Skeletal muscle satellite cell (primary cell): Measurements from ENCODE around the gene TOE1.

Source experiments
- H3K27me3 ChIP-seq: 2 replicates; pipeline ENCODE4 v1.7.0; 2013; ENCODE audit warnings: low read length; ENCODE audit not compliant: control insufficient read depth, insufficient read depth
- H3K36me3 ChIP-seq: 2 replicates; pipeline ENCODE4 v1.7.0; 2013; ENCODE audit warnings: mild to moderate bottlenecking, control low read depth, low read length; ENCODE audit not compliant: insufficient read depth
- H3K4me1 ChIP-seq: 2 replicates; pipeline ENCODE4 v1.7.0; 2013; ENCODE audit warnings: low read length; ENCODE audit not compliant: control insufficient read depth, insufficient read depth
- H3K4me2 ChIP-seq: 2 replicates; pipeline ENCODE4 v1.7.0; 2013; ENCODE audit warnings: mild to moderate bottlenecking, low read length
- H3K4me3 ChIP-seq: 2 replicates; pipeline ENCODE4 v1.7.0; 2013; ENCODE audit warnings: low read length
- H3K9ac ChIP-seq: 2 replicates; pipeline ENCODE4 v1.7.0; 2013; ENCODE audit warnings: mild to moderate bottlenecking, low read depth, low read length, moderate library complexity
- H3K9me3 ChIP-seq: replicated peaks from 2 replicates; pipeline ENCODE4 v1.7.0; 2013; ENCODE audit warnings: mild to moderate bottlenecking, control low read depth, low read length

TOE1 gene

DNA sequence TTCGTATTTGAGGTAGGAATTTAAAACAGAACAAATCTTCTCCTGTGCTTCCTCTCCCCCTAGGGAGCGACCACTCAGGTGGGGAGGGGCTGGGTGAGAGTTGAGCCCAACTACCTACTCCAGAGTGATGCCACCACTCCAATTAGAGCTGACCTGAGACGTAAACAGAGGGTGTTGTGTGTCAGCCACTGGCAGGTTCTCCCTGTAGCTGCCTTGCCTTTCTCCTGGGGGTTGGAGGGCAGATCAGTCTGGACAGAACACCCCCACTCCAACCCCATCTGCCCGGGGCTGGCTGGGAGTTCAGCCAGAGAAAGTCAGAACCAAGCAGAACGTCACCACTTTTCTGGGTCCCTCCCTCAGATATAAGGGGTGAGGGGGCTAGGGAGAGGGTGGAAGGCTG is 11.3 kb upstream of the TOE1 start:
- no peak overlapping the region for H3K4me2 ChIP-seq
- no peaks in the 10 kb centered on the region for H3K27me3 ChIP-seq
- H3K4me1 ChIP-seq = peaks cover 13% of the 10 kb centered on the region
- no peak overlapping the region for H3K9ac ChIP-seq
- H3K36me3 ChIP-seq = peaks cover 19% of the 10 kb centered on the region
- no peak overlapping the region for H3K4me3 ChIP-seq
- no peaks in the 10 kb centered on the region for H3K9me3 ChIP-seq

DNA sequence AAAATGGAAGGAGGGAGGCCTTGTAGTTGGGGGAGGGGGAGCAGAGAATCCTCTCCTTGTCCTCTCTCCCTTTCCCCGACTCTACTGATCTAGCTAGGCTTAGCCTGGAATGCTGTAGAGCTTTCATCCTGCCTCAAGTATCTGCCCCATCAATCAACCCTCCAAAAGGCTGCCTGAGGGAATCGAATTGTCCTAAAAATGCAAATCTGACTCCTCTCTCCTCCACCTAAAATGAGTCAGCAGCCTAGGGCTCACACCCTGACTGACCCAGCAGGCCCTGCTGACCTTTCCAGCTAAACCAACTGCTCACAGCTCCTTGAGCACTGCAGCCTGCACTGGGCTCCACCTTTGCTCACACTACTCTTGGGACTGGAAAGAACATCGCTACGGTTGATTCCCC is 10.5 kb upstream of the TOE1 start:
- Histone ChIP-seq H3K27me3 (no peaks in the 10 kb centered on the region), H3K9ac (no peak overlapping the region), H3K9me3 (no peaks in the 10 kb centered on the region), H3K4me2 (no peak overlapping the region), H3K36me3 (peaks cover 19% of the 10 kb centered on the region), H3K4me1 (peaks cover 13% of the 10 kb centered on the region), H3K4me3 (no peak overlapping the region)

DNA sequence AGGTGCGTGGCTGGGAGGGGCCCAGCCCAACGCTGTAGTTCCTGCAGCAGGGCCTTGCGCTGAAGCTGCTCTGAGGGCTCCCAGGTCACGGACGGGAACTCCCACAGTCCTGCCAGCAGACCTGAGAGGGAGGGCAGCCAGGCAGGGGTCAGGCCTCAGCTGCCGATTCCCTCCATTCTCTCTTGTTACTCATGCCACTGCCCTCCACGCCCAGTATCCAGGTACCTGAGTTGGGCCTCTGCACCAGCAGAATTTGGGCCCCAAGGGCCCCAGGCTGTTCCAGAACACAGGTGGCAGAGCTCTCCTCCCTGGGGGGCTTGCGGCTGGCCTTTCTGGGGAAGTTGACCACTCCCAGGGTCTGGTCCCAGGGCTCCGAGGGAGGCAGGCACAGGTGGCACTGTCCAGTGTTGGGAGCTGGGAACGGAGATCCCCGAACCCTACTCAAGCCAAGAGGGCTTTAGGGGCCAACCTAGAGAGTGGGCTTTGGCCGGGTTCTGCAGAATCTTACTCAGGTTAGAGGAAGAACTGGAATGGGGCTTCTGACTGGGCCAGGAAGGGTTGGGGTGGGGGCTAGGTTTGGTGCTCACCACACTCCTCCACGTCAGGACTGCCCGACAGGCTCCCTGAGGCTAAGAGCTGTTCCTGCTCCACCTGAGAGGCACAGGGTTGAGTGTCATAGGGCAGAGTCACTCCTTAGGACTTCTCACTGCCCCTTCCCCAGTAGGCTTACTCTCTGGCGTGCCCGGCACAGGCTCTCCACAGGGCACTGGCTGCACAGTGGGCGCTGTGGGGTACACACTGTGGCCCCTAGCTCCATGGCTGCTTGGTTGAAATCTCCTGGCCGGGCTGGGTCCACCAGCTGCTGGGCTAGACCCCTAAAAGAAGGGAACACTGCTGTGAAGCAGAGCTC is 8.3 kb upstream of the TOE1 start:
- Histone ChIP-seq H3K36me3 (peaks cover 19% of the 10 kb centered on the region), H3K4me2 (no peak overlapping the region), H3K9me3 (no peaks in the 10 kb centered on the region), H3K27me3 (no peaks in the 10 kb centered on the region), H3K4me3 (no peak overlapping the region), H3K9ac (no peak overlapping the region), H3K4me1 (peaks cover 8% of the 10 kb centered on the region)

DNA sequence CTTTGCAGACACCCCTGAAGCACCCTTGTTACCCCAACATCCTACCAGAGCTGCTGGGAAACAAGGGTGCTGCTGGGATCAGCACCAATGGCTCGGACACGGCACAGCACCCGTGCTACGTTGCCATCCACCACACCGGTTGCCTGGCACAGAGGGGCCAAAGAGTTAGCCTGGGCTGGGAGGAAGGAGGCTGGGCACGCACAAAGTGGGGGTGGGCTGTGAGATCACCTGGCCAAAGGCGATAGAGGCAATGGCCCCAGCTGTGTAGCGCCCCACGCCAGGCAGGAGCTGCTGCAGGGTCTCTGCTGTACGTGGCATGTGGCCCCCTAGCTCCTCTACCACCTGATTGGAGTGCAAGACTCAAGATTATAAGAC is 7.6 kb upstream of the TOE1 start:
- no peak overlapping the region for H3K4me3 ChIP-seq
- H3K36me3 ChIP-seq = peaks cover 19% of the 10 kb centered on the region
- no peaks in the 10 kb centered on the region for H3K27me3 ChIP-seq
- no peak overlapping the region for H3K9ac ChIP-seq
- no peak overlapping the region for H3K4me2 ChIP-seq
- peaks cover 2% of the 10 kb centered on the region for H3K4me1 ChIP-seq
- no peaks in the 10 kb centered on the region for H3K9me3 ChIP-seq

DNA sequence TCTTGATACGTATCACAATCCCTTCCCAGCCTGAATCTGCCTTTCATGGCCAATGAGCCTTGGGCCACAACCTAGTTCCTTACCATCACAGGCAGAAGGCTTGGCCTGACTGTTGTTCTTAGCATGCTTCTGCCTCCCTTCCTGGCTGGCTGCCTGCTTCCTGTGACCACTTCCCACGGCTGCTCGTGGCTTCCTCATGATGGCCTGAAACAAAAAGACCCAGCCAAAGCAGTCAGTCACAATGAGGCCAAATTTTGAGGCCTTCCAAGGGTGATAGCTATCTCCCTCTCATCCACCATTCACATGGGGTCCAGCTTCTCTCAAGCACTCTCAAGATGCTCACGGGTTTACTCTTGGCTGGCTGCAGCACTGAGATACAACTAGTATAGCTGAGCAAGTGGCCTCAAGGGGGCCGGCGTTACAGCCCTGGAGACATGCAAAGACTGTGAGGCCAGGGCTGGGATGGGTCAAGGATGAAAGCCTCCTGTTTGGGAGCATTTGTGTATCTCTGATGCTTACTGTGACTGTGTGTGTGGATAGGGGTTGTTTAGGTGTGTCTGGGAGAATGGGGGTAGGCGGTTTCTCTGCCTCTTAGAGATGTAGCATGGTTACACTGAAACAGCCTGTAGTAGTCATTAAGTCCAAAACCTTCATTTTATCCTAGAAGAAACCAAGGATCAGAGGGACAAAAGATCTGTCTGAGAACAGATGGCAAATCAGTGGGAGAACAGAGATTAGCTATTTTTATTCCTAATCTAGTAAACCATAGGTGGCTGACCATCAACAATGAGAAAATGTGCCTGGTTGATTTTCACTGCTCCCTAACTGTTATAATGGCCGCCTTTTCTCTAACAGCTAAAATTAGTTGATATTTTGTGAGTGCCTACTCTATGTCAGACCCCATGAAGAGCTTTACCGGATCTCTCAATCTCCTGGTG is 5.4 kb upstream of the TOE1 start:
- Histone ChIP-seq H3K36me3 (peaks cover 19% of the 10 kb centered on the region), H3K4me2 (no peak overlapping the region), H3K27me3 (no peaks in the 10 kb centered on the region), H3K4me1 (peaks cover 5% of the 10 kb centered on the region), H3K4me3 (no peak overlapping the region), H3K9me3 (no peaks in the 10 kb centered on the region), H3K9ac (no peak overlapping the region)

DNA sequence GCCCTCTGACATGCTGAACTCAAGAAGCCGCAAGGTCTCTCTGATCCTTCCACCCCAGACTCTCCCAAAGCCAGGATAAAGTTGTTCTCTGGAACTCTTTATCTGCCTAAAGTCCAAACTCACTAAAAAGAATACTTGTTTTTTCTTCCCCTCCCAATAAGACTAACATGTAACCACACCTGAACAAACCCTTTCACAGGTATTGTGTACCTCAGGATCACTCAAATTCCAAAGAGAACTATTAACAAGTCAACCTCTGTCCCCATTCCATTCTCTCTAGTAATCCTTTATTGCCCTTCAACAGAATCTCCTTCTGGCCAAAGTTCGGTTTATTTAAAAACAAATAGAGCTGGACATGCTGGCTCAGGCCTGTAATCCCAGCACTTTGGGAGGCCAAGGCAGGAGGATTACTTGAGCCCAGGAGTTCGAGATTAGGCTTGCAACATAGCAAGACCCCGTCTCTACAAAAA is 4.1 kb upstream of the TOE1 start:
- no peaks in the 10 kb centered on the region for H3K27me3 ChIP-seq
- H3K9ac ChIP-seq = no peak overlapping the region
- H3K36me3 ChIP-seq = peaks cover 15% of the 10 kb centered on the region
- H3K9me3 ChIP-seq = no peaks in the 10 kb centered on the region
- H3K4me2 ChIP-seq = no peak overlapping the region
- no peak overlapping the region for H3K4me3 ChIP-seq
- peaks cover 9% of the 10 kb centered on the region for H3K4me1 ChIP-seq

DNA sequence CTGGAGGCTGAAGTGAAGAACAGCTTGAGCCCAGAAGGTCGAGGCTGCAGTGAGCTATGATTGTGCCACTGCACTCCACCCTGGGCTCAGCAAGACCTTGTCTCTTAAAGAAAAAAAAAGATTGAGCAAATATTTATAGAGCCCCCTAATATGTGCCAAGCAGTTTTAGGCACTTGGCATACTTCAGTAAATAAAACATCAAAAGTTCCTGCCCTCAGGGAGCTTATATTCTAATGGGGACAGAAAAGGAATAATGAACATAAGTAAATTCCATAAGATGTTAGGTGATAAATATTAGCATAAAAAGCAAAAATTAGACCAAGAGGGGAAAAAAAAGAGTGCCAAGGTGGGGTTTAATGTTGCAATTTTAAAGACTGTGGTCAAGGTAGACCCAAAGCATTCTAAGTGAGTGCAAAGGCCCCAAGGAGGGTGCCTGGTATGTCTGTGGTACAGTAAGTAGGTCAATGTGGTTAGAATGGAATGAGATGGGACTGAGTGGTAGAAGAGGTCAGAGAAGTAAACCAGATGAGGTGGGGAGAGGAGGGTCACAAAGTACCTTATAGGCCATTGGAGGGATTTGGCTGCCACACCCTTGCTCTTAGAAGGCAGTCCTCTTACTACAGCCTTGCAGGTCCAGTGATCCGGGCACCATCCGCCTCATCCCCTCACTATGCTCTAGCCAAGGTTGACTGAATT is 2.2 kb upstream of the TOE1 start:
- no peak overlapping the region for H3K9ac ChIP-seq
- H3K27me3 ChIP-seq = no peaks in the 10 kb centered on the region
- peaks cover 17% of the 10 kb centered on the region for H3K36me3 ChIP-seq
- no peak overlapping the region for H3K4me3 ChIP-seq
- H3K9me3 ChIP-seq = no peaks in the 10 kb centered on the region
- H3K4me1 ChIP-seq = peaks cover 15% of the 10 kb centered on the region
- H3K4me2 ChIP-seq = no peak overlapping the region

DNA sequence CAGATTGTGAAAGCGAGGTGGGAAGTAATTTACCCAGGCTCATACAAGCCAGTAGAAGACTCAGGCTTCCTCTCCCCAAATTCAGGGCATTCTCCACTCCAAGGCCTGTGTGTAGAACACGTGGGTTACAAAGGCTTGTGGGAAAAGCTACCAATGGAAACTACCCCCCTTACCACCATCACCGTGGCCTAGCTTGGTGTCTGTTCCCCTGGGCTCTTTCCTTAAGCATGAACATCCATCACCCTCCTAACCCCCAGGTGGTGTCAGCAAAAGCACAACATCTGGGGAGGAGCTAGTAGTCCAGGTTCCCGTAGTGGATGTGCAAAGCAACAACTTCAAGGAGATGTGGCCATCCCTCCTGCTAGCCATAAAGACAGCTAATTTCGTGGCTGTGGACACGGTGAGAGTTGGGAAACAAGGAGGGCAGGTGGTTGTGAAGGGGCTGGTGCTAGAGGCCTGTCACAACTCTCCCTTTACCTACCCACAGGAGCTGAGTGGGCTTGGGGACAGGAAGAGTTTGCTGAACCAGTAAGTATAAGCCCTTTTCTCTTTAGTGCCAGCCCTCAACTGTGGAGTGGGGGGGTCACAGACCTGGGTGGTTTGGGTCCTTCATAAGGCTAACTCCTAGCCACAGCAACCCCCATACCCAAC is 971 bp downstream of the TOE1 start:
- H3K4me1 ChIP-seq = peaks cover 15% of the 10 kb centered on the region
- H3K36me3 ChIP-seq = peaks cover 31% of the 10 kb centered on the region
- H3K4me3 ChIP-seq = peak overlapping the region; percentile 81
- H3K9me3 ChIP-seq = no peaks in the 10 kb centered on the region
- H3K4me2 ChIP-seq = peak overlapping the region; percentile 85
- H3K27me3 ChIP-seq = no peaks in the 10 kb centered on the region
- peak overlapping the region; percentile 92 for H3K9ac ChIP-seq

DNA sequence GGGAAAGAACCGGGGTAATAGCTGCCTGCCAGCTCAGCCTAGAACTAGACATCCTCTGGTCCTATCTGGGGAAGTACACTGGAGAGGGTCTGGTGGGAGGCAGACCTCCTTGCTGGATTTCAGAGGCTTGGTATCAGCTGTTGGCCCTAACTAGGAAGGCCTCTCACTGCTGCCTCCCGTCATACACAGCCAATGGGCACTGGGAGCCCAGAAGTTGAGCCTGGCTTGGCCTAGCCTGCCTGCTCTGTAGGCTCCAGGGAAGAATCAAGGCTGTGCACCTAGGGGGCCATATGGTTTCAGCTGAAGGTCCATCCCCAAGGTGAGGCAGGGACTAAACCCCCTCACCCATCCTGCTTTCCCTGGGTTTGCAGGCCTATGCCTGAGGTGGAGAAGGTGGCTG is 4.5 kb downstream of the TOE1 start:
- no peaks in the 10 kb centered on the region for H3K27me3 ChIP-seq
- no peak overlapping the region for H3K4me2 ChIP-seq
- no peaks in the 10 kb centered on the region for H3K9me3 ChIP-seq
- no peak overlapping the region for H3K9ac ChIP-seq
- H3K36me3 ChIP-seq = peaks cover 31% of the 10 kb centered on the region
- H3K4me3 ChIP-seq = no peak overlapping the region
- H3K4me1 ChIP-seq = peaks cover 17% of the 10 kb centered on the region

DNA sequence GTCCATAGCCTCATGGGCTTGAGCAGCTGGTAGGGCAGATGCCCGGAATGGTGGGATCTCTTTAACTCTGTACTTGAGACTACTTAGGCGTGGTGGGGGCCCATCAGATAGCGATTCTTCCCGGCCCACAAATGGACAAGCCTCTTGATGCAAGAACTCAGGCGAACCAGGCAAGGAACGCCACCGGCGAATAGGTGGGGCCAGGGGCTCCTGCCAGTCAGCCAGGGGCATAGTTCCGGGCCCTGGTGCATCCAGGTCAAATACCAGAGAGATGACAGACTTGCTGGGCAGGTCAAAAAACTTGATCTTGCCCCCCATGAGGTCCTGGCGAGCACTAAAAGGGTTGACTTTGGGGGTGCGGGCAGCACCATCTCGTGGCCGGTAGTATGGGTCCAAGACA is 5.0 kb downstream of the TOE1 start:
- H3K36me3 ChIP-seq = peaks cover 31% of the 10 kb centered on the region
- no peak overlapping the region for H3K4me2 ChIP-seq
- H3K4me1 ChIP-seq = peaks cover 17% of the 10 kb centered on the region
- H3K9ac ChIP-seq = no peak overlapping the region
- no peaks in the 10 kb centered on the region for H3K9me3 ChIP-seq
- H3K27me3 ChIP-seq = no peaks in the 10 kb centered on the region
- H3K4me3 ChIP-seq = no peak overlapping the region

DNA sequence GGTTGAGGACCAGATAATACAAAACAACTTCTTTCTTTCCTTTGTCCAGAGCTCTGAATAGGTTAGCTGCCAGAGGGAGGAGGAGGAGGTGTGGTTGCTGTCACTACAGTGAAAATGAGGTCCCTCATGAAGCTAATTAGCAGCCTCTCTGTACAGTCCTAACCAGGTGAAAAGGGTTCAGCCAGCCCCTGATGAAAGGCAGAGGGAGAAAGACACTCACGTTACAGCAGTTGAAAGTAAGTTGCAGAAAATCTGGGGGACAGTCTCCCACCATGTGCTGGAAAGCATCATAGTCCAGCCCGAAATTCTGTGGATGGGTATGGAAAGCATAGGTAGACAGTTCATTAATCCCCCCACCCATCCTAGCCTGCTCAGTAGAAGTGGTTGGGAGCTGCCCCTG is 6.5 kb downstream of the TOE1 start:
- no peak overlapping the region for H3K4me2 ChIP-seq
- no peak overlapping the region for H3K4me3 ChIP-seq
- H3K4me1 ChIP-seq = peaks cover 8% of the 10 kb centered on the region
- peaks cover 31% of the 10 kb centered on the region for H3K36me3 ChIP-seq
- H3K9ac ChIP-seq = no peak overlapping the region
- no peaks in the 10 kb centered on the region for H3K27me3 ChIP-seq
- no peaks in the 10 kb centered on the region for H3K9me3 ChIP-seq
